Thyroid gland (tissue), 4 donors: ENCODE measurements around the gene DNMT3L.
"Not testable (repeated sequence)": the region's sequence is repeated elsewhere in the genome, so short reads cannot be mapped to it uniquely, and the experiment has no call there.

ENCODE experiments used
- POLR2A ChIP-seq, 2 donors: fragments of 450-650 bp; IDR thresholded peaks; one replicate each; pipeline ENCODE4 v1.6.1; 2017; ENCODE audit warnings: antibody characterized with exemption in 2 of 2, mild to moderate bottlenecking in 2 of 2, moderate library complexity in 1 of 2
- TF ChIP-seq, protein P1 (sequence below), 6 experiments: fragments of 200-600 bp in 3 of 6; fragments of 450-650 bp in 3 of 6; sonication (generic) in 3 of 6; IDR thresholded peaks; one replicate each; pipeline ENCODE4 v1.5.1; 2016 to 2019; ENCODE audit warnings: antibody characterized with exemption in 6 of 6, mild to moderate bottlenecking in 2 of 6, inconsistent platforms in 1 of 6, moderate library complexity in 1 of 6

DNA sequence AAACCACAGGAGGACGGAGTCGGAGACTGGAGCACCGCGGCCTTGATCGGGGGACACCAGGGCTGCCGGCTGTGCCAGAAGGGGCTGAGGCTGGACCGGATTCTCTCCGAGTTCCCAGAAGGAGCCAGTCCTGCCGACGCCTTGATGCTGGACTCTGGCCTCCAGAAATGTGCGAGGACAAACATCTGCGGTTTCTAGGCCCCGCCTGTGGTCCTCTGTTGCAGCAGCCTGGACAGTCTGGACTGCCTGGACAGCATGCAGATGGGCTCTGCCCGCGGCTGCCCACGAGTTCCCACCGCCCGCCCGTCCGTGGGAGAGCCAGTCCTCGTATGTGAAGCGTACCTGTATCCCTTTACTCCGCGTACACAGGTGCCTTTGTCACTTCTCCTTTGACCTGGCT, 55.5 kb downstream of the DNMT3L start:
- TF ChIP-seq, protein P1, sequence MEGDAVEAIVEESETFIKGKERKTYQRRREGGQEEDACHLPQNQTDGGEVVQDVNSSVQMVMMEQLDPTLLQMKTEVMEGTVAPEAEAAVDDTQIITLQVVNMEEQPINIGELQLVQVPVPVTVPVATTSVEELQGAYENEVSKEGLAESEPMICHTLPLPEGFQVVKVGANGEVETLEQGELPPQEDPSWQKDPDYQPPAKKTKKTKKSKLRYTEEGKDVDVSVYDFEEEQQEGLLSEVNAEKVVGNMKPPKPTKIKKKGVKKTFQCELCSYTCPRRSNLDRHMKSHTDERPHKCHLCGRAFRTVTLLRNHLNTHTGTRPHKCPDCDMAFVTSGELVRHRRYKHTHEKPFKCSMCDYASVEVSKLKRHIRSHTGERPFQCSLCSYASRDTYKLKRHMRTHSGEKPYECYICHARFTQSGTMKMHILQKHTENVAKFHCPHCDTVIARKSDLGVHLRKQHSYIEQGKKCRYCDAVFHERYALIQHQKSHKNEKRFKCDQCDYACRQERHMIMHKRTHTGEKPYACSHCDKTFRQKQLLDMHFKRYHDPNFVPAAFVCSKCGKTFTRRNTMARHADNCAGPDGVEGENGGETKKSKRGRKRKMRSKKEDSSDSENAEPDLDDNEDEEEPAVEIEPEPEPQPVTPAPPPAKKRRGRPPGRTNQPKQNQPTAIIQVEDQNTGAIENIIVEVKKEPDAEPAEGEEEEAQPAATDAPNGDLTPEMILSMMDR (IDR thresholded peaks at IDR 0.05): not testable (repeated sequence)
- not testable (repeated sequence) for TF ChIP-seq POLR2A (IDR thresholded peaks at IDR 0.05)
